HG02973 (cell line): ENCODE data around the gene LILRA6.
A peak's percentile ranks its signal among the peaks of the same experiment; 100 is the strongest.

Experiments
- ATAC-seq: cut with Tn5 transposase; IDR thresholded peaks from one replicate; pipeline ENCODE4 v1.9.1; 2021; ENCODE audit warnings: moderate library complexity; ENCODE audit not compliant: unreplicated experiment

Gene LILRA6

GRCh38 chr19:54189145-54189734, 53.4 kb downstream of the LILRA6 start, which contains the start of gene MBOAT7:
Gene MBOAT7, minus strand, starts transcription at chr19:54189580. Its CDS starts 1,072 bp downstream, at chr19:54188508.
- ATAC-seq, result peak; percentile 14

- ATAC-seq, result no peak
Observed at GRCh38 chr19:54188215-54188871, 54.2 kb downstream of the LILRA6 start.

- ATAC-seq, result no peak
Observed at GRCh38 chr19:54186934-54187381, 55.6 kb downstream of the LILRA6 start.
